Iris pigment epithelial cell (primary cell): ENCODE results near the gene MED10.

ENCODE experiments used
- DNase-seq: peaks from one replicate; pipeline ENCODE4 v3.0.0-alpha.2; 2011; ENCODE audit warnings: low read depth

MED10 gene

DNA sequence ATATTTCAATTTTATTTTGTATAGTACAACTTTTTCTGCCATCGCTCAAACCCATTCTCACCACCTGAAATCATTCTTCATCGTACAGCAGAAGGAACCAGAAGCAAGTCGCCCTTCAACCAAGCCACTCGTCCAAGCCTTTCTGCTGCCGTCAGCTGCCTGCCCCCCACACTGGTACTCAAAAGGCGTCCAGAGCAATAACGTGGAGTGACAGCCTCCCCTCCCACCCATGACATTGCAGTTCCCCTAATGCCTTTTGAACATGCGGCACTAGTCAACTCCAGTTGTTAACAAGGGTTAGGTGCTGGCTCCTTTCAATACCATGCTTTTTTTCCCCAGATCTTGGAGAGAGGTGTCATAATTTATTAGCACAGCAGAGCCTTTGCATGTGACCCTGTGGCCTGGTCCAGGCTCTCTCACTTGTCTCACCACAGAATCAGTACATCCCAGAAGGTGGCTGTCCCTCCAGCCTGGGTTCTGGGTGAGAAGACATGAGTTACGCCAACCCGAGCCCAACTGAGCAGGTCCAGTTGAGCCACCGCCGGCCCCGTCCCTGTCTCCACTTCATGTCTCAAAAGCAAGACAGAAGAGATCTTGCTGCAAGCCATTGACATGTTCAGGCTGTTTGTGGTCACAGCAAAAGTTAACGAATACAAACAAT lies 20.4 kb upstream of the MED10 start:
- DNase-seq, result no peak

GRCh38 chr5:6397536-6398269 lies 19.4 kb upstream of the MED10 start:
- no peak for DNase-seq

DNA sequence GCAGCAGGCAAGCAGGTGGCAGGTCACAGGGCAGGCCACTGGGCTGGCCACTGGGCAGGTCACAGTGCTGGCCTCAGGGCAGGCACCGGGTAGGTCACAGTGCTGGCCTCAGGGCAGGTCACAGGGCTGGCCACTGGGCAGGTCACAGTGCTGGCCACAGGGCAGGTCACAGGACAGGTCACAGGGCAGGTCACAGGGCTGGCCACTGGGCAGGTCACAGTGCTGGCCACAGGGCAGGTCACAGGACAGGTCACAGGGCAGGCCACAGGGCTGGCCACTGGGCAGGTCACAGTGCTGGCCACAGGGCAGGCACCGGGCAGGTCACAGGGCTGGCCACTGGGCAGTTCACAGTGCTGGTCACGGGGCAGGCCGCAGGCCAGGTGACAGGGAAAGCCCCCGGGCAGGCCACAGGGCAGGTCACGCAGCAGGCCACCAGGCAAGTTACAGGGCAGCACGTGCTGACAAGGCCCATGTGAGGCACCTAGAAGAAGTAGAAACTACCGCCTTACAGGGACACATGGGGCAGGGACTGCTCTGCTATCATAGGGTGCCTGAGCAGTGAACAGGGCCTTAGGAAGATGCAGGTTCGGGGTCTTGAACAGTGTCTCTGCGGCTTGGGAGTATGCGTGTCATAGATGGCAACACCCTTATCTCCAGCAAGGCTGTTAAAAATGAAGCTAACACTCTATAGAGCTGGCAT lies 18.6 kb upstream of the MED10 start:
- DNase-seq, result no peak

DNA sequence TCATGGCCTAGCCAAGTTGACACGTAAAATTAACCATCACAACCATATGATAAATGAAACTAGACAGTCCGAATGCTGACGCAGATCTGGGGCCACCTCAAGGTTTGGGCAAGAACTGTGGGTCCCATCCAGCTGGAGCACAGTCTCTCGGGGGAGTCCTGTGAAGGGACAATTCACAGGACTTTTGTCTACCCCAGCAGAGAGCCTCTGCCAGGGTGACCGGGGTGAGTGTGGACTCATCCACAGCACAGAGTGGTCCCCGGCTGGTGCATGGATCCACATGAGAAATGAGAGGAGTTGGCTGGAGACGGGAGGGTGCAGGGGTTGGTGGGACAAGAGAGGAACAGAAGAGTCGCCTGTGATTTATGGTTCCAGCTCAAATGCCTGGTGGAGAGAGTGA lies 17.7 kb upstream of the MED10 start:
- no peak for DNase-seq

GRCh38 chr5:6395621-6396020 lies 17.3 kb upstream of the MED10 start:
- no peak for DNase-seq

DNA sequence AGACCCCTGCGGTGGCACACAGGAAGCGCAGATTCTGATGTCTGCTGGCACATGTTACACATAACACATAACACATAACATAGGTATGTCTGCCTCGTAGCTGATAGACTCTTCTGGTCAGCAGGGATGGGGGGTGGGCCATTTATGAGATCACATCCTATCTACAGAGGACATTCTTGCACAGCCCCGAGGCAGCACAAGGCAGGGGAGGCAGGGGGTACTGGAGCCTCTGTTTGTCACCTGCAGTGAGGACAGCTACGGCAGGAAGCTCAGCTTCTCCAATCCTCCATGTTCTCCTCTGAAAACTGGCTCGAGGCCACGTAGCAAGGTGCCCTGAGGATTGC lies 16.7 kb upstream of the MED10 start:
- DNase-seq, result no peak

- no peak for DNase-seq
Measured at GRCh38 chr5:6394429-6395101, 16.2 kb upstream of the MED10 start.

DNA sequence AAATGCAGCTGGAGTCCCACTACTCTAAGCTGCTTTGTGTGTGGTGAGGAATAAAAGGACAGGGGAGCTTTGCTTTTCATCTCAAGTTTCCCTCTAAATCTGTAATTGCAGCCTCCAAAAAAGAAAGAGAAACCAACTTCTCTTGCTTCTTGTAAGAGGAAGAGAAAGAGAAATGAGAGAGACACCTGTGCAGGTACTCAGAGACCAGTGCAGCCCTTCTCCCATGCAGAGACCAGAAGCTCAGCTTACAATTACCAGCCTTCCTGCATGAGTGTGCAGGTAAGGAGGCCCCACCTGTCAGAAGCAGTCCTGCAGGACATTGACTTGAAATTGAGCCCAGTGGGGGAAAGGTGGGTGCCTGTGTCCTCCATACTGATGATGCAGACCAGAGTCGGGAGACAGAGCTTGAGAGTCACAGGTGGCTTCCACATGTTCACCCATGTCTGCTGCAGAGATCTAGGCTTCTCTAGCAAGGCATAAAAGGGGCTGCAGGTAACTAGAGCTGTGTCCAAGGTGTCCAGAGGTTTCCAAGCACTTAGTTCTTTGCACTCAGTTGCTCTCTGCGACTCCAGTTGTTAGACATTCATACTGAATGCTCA lies 15.3 kb upstream of the MED10 start:
- no peak for DNase-seq

DNA sequence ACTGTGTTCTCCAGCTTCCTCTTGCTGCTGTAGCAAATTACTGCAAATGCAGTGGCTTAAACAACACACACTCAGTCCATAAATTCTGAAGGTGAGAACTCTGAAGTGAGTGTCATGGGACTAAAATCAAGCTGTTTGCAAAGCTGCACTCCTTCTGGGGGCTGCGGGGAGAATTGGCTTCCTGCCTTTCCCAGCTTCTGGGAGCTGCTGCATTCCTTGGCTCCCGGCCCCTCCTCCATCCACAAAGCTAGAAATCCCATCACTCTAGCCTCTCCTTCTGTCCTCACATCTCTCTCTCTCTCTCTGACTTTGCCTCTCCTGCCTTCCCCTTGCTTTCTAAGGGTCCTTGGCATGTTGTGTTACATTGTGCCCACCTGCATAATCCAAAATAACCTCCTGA lies 14.2 kb upstream of the MED10 start:
- DNase-seq, result no peak

- no peak for DNase-seq
Measured at GRCh38 chr5:6391151-6391550, 12.8 kb upstream of the MED10 start.

- DNase-seq, result no peak
Measured at GRCh38 chr5:6389946-6390530, 11.7 kb upstream of the MED10 start.

GRCh38 chr5:6389397-6389796 lies 11.1 kb upstream of the MED10 start:
- no peak for DNase-seq

DNA sequence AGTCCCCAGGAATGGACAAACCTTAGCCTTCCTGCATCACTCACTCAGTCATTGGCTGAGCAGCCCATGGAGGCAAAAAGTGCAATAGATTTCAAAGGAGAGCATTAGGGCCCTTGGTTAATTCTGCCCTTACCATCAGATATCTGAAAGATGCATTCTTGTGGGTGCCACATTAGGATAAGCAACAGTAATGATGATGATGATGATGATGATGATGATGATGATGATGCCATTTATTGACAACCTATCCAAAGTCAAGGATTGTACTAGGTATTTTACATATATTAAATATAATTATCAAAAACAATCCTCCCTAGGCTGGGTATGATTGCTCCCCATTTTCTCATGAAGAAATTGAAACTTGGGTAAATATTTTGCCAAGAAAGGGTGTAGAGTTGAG lies 9.6 kb upstream of the MED10 start:
- no peak for DNase-seq

GRCh38 chr5:6386271-6386670 lies 7.9 kb upstream of the MED10 start:
- no peak for DNase-seq

DNA sequence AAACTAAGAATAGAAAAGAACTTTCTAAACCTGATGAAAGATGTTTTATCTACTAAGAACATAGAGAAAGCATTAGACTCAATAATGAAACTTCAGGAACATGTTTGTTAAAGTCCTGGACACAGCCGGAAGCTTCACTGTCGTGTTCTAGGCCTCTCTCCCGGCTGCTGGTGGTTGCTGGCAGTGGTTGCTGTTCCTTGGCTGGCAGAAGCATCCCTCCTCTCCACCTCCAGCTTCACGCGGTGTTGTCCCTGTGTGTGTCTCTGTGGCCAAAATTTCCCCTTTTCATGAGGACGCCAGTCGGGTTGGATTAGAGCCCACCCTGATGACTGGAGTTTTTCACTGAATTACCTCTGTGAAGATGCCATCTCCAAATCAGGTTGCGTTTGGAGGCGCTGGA lies 6.5 kb upstream of the MED10 start:
- DNase-seq, result no peak

DNA sequence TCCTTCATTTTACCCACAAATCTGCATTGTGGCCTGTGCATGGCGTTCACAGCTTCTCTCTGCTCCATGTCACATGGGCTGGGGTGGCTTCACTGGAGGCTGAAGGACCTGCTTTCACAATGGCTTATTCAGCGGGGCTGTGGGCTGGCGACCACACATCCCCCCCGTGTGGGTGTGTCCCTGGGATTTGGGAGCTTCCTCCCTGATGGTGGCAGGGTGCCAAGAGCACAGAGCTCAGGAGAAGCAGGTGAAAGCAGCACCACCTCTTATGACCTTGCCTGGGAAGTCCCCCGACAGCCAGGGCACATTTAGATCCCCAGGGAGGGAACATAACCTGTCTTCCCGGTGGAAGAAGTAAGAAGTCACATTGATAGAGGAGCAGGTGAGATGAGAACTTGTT lies 5.0 kb upstream of the MED10 start:
- no peak for DNase-seq

GRCh38 chr5:6379246-6379645 lies 899 bp upstream of the MED10 start:
- DNase-seq, result no peak

DNA sequence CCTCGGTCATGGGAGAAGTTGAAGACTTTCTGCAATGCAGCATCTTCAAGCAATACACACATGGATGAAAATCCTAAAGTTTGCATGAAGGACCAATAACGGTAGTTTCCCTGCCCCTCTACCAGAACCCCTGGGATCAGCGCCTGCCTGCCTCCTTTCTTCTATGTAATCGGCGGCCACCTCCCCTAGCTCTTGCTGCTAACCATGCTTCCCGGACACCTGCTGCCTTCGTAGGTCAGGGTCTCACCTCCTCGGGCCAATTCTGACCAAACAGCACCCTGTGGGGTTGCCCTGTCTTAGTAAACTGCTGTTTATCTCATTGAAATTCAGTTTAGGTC lies 388 bp upstream of the MED10 start:
- DNase-seq, result no peak

DNA sequence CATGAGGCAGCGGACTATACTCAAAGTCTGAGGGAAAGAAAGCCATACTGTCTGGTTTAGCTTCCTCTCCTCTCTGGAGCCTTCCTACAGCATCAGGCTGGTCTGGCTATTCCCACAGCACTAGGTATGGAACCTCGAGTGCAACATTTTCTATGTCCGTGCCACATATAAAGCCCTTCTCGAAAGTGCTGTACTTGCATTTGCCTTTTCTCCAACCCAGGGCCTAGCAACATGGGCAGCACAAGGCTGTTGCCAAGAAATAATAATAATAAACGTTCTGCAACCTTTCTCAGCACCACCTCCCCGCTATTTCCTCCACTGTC lies 804 bp downstream of the MED10 start:
- no peak for DNase-seq

GRCh38 chr5:6376974-6377520 lies 1.3 kb downstream of the MED10 start:
- DNase-seq, result peak; percentile 48

DNA sequence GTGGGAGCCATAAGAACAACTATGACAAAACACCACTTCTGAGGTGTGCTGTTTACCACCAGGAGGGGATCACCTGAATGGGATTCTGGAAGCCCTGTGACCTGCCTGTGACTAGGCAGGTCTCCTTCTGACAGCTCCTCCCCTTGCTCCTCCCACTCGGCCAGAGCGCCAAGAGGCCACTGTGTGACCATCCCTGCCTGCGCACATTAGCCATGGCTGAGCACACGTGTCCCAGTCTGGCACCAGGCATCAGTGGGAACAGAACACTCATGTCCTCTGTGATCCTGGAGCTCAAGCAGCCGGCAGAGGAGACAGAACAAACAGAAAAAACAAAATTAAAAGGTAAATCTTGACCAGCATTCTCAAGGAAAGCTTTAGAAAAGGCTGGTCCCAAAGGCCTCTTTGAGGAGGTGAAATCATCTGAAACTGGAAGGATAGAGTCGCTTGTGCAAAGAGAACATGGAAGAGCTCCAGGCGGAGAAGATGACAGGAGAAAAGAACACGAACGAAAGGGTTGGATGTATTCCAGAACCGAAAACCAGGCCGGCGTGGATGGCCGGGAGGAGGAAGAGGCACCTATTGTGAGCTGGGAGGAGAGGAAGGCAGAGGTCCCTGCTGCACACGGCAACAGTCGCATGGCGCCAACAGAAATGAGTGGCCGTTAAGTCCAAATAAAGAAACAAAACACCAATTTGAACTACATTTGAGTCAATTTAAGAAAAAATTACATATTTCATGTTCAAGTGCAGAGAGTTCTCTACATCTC lies 5.1 kb downstream of the MED10 start:
- DNase-seq, result no peak
